HFFc6 (cell line): ENCODE data around the gene UBE4A. TPM values are rescaled to one million over a fixed set of nuclear protein-coding genes. Genes with fewer than 3 reads are reported as not detected.
A peak's percentile ranks its signal among the peaks of the same experiment; 100 is the strongest.

Source experiments
- DNase-seq: peaks from one replicate; pipeline ENCODE4 v3.0.0-alpha.2; 2018
- H3K27ac Mint-ChIP-seq: 2 replicates; pipeline ENCODE4 v1.8.0; 2020; ENCODE audit warnings: mild to moderate bottlenecking, mixed read lengths
- H3K27me3 Mint-ChIP-seq: 2 replicates; pipeline ENCODE4 v1.8.0; 2021; ENCODE audit warnings: mild to moderate bottlenecking, moderate library complexity, mixed read lengths; ENCODE audit not compliant: insufficient read depth
- H3K36me3 Mint-ChIP-seq: 2 replicates; pipeline ENCODE4 v1.8.0; 2021; ENCODE audit warnings: low read depth, mixed read lengths
- H3K4me1 Mint-ChIP-seq: 2 replicates; pipeline ENCODE4 v1.8.0; 2020; ENCODE audit warnings: low read depth, mixed read lengths
- H3K4me3 Mint-ChIP-seq: 2 replicates; pipeline ENCODE4 v1.8.0; 2020; ENCODE audit warnings: mild to moderate bottlenecking, moderate library complexity, mixed read lengths
- H3K9me3 Mint-ChIP-seq: 2 replicates; pipeline ENCODE4 v1.8.0; 2020; ENCODE audit warnings: mild to moderate bottlenecking, mixed read lengths
- CTCF ChIP-seq: fragments of 200-600 bp; sonication (generic); IDR thresholded peaks from 2 replicates; pipeline ENCODE4 v1.5.0; 2021; ENCODE audit warnings: antibody characterized with exemption, mild to moderate bottlenecking
- long read RNA-seq: library from polyadenylated mRNA; unstranded; transcript quantifications from one replicate; pipeline ENCODE4 v2.0.0, GENCODE V29; 2019
- total RNA-seq, 6 experiments: library from RNA; stranded (reverse); fragmentation: NEBNext Ultra II Directional; extraction: Animal tissue kit (Norgen Biotek cat#: 25700); gene quantifications; 2 replicates in 1 of 6; 3 replicates in 5 of 6; pipeline ENCODE4 v1.2.3, GENCODE V29; 2021

The UBE4A gene
- 10 to 100 TPM; 46.2 to 62.7 (median 54.1) TPM for total RNA-seq
- long read RNA-seq, full-length matches to known transcripts = 4 of 47 reads
- long read RNA-seq, partial matches to known transcripts = 12 of 47 reads
- long read RNA-seq, other reads (novel, unspliced or antisense) = 31 of 47 reads

GRCh38 chr11:118359295-118359958 lies at the start of gene UBE4A:
Gene UBE4A (plus strand): TSS chr11:118359600. CDS start chr11:118365081, 5,481 bp downstream.
- Mint-ChIP-seq H3K4me3 (peak within 1 kb of the TSS; percentile 99), H3K27ac (peak within 1 kb of the TSS; percentile 92), H3K4me1 (peaks cover 42% of the 10 kb centered on the region), H3K36me3 (peaks cover 12% of the 10 kb centered on the region), H3K9me3 (peaks cover 9% of the 10 kb centered on the region), H3K27me3 (no peaks in the 10 kb centered on the region; the same call in 1 of the 2 replicates)
- peak; percentile 88 for DNase-seq
- TF ChIP-seq CTCF = no peak

GRCh38 chr11:118310271-118310670 lies 49.1 kb upstream of the UBE4A start:
- no peaks in the 10 kb centered on the region for H3K9me3 Mint-ChIP-seq

GRCh38 chr11:118310781-118311485 lies 48.5 kb upstream of the UBE4A start:
- Mint-ChIP-seq H3K4me3 (no peak overlapping the region), H3K36me3 (no peaks in the 10 kb centered on the region), H3K27ac (no peak overlapping the region), H3K4me1 (peaks cover under 1% of the 10 kb centered on the region; the same call in 1 of the 2 replicates), H3K9me3 (no peaks in the 10 kb centered on the region), H3K27me3 (peaks cover 40% of the 10 kb centered on the region)
- TF ChIP-seq CTCF = no peak
- no peak for DNase-seq

More at GRCh38 chr11:118310271-118310670, 49.1 kb upstream of the UBE4A start:
- no peak overlapping the region for H3K27ac Mint-ChIP-seq
- H3K4me1 Mint-ChIP-seq = no peaks in the 10 kb centered on the region; the same call in 1 of the 2 replicates
- TF ChIP-seq CTCF = no peak
- peaks cover 40% of the 10 kb centered on the region for H3K27me3 Mint-ChIP-seq
- DNase-seq = no peak
- H3K36me3 Mint-ChIP-seq = no peaks in the 10 kb centered on the region
- H3K4me3 Mint-ChIP-seq = no peak overlapping the region

- Mint-ChIP-seq H3K36me3 (no peaks in the 10 kb centered on the region), H3K27me3 (peaks cover 37% of the 10 kb centered on the region), H3K27ac (no peak overlapping the region), H3K4me3 (no peak overlapping the region), H3K9me3 (no peaks in the 10 kb centered on the region), H3K4me1 (peaks cover 6% of the 10 kb centered on the region)
- DNase-seq = no peak
- TF ChIP-seq CTCF = no peak
Observed at GRCh38 chr11:118311518-118311917, 47.9 kb upstream of the UBE4A start.

- Mint-ChIP-seq H3K4me1 (peaks cover 13% of the 10 kb centered on the region), H3K36me3 (no peaks in the 10 kb centered on the region), H3K4me3 (no peak overlapping the region), H3K9me3 (no peaks in the 10 kb centered on the region), H3K27me3 (peaks cover 37% of the 10 kb centered on the region), H3K27ac (no peak overlapping the region)
- no peak for TF ChIP-seq CTCF
- no peak for DNase-seq
Observed at GRCh38 chr11:118312328-118312727, 47.1 kb upstream of the UBE4A start.
